ENCODE measurements around the gene CDK6. TPM values are rescaled to one million over a fixed set of nuclear protein-coding genes. Genes with fewer than 3 reads are reported as not detected.

Gene CDK6
- total RNA-seq, 1 donor from 2014 or later: 37.0 TPM

GRCh38 chr7:92737706-92738105, 98.7 kb downstream of the CDK6 start:
- no peak for DNase-seq (ENCODE audit: low read depth in 2 of 2)

- DNase-seq (ENCODE audit: low read depth in 2 of 2): no peak
Measured at GRCh38 chr7:92736870-92737269, 99.5 kb downstream of the CDK6 start.

DNA sequence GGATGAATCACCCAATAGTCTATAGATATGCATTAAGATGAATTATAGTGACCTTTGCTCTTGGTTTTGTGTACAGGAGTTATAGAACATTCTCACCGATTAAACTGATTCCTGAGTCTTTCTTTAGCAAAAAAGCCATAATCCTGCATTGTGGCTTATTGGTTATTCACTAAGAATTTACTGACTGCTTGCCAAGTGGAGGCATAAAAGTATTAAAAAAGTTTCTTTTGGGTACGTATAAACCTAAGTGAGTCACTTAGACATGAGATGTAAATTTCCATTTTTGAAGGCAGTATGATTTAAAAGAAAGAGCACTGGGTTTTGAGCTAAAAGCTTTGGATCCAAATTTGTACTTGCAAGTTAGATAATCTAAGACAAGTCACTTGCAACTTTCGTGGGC, 100.7 kb downstream of the CDK6 start:
- DNase-seq (ENCODE audit: low read depth in 2 of 2): no peak

DNA sequence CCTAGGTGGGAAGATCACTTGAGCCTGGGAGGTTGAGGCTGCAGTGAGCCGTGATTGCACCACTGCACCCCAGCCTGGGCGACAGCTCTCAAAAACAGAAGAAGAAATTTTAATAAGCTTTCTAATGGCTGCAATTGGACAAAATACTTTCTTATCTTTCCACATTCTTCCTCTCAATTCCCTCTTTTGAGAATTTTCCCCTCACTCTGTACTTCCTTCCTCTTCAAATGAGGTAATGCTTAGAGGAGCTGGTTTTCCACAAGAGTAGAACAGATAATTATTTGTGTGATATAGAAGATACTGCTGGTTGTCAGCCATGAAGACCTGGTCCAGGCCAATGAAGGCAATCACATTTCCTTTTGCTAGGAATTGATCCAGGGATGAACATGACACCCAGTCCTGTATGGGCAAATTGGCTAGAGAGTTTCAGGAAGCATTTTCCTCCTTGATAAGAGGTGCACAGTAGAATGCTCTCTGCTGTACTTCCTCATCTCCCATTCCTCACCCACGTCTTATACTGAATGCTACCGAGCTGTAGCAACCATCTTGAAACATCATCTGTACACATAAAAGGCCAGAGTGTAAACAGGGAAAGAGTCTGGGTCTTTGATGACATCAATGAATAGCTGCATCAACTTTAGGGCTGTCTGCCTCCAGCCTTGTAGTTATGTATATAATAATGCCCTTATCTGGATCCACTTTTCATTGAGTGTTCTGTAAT, 103.9 kb downstream of the CDK6 start:
- DNase-seq (ENCODE audit: low read depth in 2 of 2): no peak

GRCh38 chr7:92731335-92732063, 104.9 kb downstream of the CDK6 start:
- peak; percentile 47 to 58 for DNase-seq (ENCODE audit: low read depth in 2 of 2)

GRCh38 chr7:92730808-92731207, 105.6 kb downstream of the CDK6 start:
- no peak for DNase-seq (ENCODE audit: low read depth in 2 of 2)

GRCh38 chr7:92729751-92730150, 106.6 kb downstream of the CDK6 start:
- DNase-seq (ENCODE audit: low read depth in 2 of 2): no peak

GRCh38 chr7:92729172-92729571, 107.2 kb downstream of the CDK6 start:
- no peak for DNase-seq (ENCODE audit: low read depth in 2 of 2)

GRCh38 chr7:92727755-92728154, 108.6 kb downstream of the CDK6 start:
- DNase-seq (ENCODE audit: low read depth in 2 of 2): no peak

DNA sequence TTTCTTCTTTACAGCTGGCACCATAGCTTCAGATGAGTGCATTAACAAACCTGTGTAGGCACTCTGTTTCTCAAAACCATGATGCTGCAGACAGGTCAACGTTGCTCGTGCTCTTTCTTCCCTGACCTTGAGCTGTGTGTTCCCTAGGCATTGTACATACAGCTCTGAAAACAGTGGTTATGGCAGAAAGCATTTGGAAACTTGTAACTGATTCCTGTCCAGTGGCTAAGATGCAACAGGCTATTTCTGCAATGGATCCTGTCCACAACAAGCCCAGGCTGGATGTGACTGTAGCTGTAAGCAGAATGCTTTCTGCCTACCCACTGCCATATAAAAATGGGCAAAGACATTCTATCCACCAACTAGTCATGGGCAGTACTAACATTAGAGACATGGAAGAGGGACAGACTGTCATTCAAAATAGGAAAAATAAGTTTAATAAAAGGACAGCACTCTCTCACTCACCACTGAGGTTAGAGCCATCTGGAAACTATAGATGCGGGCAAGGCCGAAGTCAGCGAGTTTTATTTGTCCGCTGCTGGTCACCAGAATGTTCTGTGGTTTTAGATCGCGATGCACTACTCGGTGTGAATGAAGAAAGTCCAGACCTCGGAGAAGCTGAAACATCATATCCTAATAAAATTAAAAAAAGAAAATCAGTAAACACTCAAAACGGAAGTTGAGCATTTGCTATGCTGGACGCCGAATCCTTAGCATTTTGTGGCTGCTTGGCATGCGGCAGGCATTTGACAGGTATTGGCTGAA, 111.0 kb downstream of the CDK6 start:
- DNase-seq (ENCODE audit: low read depth in 2 of 2): no peak

- DNase-seq (ENCODE audit: low read depth in 2 of 2): peak in 1 of 2 donors; percentile 41
Measured at GRCh38 chr7:92723943-92724342, 112.4 kb downstream of the CDK6 start.

GRCh38 chr7:92723205-92723604, 113.2 kb downstream of the CDK6 start:
- DNase-seq (ENCODE audit: low read depth in 2 of 2): peak in 1 of 2 donors; percentile 43

GRCh38 chr7:92722541-92722940, 113.8 kb downstream of the CDK6 start:
- peak in 1 of 2 donors; percentile 80 for DNase-seq (ENCODE audit: low read depth in 2 of 2)

- no peak for DNase-seq (ENCODE audit: low read depth in 2 of 2)
Measured at GRCh38 chr7:92720604-92721350, 115.6 kb downstream of the CDK6 start.

DNA sequence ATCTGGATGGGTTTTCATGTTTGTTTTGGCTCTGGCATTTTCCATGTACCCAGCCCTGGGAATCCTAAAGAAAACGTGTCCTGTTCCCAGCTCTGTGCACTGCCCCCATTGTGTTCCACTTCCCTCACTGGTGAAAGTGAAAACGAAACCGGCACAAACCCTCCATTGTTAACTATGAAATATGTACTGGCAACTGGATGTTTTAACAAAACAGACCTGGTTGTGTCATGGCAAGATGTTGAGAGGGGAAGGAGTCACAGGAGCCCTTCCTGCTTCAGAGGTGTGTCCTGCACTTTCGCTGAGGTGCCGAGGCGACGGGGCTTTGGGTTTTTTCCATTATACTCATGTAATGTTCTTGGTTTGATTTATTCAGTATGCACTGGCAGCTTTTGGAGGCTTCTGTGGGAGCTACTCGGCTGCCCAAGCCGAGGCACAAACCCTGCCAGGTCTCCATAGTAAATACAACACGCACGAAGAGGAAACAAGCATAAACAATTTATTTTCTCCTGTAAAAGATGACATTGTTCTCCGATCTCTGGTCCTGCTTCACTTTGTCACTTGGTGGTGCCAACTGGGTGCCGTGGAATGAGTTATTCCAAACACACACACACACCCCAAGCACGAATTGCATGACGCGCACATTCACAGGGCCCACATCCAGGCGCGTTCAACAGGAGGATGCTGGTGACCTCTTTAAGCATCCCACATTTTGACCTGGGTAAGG, 118.2 kb downstream of the CDK6 start:
- DNase-seq (ENCODE audit: low read depth in 2 of 2): peak; percentile 99 to 100

DNA sequence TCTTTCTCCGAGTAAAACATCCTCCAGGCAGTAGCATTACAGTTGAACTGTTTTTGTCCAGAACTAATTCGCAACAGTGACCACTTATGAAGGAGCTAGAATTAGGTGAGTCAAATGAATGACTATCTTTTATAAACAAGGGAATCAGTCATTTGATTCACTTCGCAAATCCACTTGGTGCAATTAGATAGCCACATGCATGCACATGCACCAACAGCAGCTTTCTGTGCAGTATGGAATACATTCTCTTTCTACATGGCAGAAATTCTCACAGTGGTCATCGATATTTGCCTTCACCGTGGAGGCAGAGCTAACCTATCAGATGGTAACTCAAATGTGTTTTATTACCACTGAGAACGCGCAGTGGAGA, 118.8 kb downstream of the CDK6 start:
- no peak for DNase-seq (ENCODE audit: low read depth in 2 of 2)

DNA sequence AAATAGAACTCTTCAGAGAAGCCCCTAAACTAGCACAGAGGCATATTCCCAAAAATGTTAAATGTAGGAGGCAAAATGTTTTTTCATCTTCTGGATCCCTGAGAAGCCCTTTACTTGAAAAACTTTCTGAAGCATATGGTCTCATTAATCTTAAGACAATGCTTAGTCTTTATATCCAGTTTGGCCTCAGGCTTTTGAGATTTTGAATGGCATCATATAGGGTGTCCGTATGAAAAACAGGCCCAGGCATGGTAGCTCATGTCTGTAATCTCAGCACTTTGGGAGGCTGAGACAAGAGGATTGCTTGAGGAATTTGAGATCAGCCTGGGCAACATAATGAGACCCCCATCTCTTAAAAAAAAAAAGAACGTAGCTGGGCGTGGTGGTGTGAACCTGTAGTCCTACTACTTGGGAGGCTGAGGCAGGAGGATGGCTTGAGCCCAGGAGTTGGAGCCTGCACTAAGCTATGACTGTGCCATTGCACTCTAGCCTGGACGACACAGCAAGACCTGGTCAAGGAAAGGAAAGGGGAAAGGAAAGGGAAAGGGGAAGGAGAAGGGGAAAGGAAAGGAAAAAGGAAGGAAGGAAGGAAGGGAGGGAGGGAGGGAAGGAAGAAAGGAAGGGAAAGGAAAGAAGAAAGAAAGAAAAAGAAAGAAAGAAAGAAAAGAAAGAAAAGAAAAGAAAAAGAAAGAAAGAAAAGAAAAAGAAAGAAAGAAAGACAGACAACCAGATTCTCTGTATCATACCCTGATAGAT, 119.4 kb downstream of the CDK6 start:
- no peak for DNase-seq (ENCODE audit: low read depth in 2 of 2)

GRCh38 chr7:92715963-92716362, 120.4 kb downstream of the CDK6 start:
- DNase-seq (ENCODE audit: low read depth in 2 of 2): no peak

DNA sequence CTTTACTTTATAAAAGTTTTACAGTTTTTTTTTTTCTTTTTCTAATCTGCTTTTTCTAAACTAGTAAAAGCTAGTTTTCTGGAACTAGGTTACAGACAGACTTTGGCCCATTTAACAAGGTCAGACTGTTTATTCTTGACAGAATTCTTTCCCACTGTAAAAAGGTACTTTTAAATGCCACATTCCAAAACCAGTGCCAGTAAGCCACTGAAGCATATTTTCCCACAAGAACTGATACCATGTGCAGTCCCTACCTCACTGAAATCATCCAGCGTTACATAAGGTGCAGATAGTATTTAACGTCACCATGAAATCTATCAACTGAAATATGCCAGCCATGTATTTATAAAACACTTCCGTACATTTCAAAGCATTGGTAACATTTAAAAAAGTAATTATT, 121.6 kb downstream of the CDK6 start:
- DNase-seq (ENCODE audit: low read depth in 2 of 2): no peak

DNA sequence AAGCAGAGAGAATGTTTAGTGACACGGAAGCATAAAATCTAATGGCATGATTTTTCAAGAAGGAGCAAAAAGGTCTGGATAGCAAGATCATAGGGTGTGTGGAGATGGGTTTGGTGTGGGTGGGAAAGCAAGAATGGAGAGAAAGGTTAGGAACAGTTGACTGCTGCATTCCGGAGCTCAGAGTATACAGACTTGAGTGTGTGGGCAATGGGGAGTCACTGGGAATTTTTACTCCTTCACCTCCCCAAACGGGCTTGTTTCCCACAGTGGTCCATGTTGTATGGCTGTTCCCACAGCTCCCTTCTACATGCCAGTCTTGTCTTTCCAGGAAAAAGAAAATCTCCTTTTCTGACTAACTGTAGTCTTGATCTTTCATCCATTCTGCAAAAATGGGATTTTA, 122.1 kb downstream of the CDK6 start:
- no peak for DNase-seq (ENCODE audit: low read depth in 2 of 2)
